Raji (cell line): Measurements from ENCODE around the gene GRB7.
A peak's percentile ranks its signal among the peaks of the same experiment; 100 is the strongest.

Source experiments
- POLR2A ChIP-seq: IDR thresholded peaks from 2 replicates; pipeline ENCODE4 v1.6.1; 2011; ENCODE audit warnings: low read depth, low read length, control low read depth; ENCODE audit not compliant: insufficient read depth

GRB7 gene

DNA sequence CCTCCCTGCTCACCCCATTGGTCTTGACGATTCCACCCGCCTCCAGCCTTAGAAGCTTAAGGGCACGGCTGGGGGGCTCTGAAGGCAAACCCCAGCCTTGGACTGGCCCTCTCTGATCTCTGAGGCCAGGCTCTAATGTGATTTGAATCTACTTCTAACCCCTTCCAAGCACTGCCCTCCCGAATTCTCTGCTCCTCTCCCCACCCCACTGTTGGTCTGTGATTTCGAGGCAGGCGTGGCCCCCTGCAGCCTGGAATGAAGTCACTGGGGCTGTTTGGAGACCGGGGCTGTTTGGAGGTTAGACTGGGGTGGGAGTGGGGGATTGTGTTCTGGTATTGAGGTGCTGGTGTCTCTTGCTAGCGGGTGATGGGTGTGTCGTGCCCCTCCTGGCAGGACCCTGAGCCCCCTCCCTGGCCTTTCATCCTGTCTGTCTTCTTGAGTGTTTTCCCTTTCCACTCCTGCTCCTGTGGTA is 2.2 kb downstream of the GRB7 start:
- no peak for TF ChIP-seq POLR2A

DNA sequence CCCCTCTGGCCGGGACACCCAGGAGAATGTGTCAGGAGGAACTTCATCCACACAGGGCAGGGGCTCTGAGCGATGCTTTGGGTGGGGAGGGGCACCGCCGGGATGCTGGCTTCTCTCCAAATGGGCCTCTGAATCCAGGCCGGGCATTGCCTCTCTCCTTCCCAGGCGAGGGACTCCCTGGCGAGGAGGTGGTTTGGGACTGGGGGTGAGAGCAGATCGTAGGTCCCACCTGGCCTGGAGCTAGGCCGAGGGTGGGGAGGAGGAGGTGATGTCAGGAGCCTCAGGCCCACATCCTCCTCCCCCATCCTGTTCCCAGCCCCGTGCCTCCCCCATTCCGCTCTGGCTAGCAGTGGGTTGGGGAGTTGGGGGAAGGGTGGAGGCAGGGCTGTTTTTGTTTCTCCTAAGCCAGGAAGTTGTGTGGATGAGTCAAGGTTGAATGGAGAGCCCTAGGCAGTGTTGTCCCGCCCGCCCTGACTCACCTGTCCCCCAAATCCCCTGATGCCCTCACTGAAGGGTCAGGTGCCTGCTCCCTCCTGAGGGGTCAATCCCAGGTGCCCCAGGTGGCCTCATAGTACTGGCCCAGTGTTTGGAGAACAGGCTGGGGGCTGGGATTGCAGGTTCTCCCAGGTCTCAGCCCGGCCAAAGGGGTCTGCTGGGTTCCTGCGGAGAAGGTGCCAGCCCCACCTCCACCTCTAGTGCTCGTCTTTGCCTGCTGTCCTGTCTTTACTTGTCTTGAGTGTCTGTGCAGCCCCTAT is 2.8 kb downstream of the GRB7 start:
- TF ChIP-seq POLR2A: no peak

DNA sequence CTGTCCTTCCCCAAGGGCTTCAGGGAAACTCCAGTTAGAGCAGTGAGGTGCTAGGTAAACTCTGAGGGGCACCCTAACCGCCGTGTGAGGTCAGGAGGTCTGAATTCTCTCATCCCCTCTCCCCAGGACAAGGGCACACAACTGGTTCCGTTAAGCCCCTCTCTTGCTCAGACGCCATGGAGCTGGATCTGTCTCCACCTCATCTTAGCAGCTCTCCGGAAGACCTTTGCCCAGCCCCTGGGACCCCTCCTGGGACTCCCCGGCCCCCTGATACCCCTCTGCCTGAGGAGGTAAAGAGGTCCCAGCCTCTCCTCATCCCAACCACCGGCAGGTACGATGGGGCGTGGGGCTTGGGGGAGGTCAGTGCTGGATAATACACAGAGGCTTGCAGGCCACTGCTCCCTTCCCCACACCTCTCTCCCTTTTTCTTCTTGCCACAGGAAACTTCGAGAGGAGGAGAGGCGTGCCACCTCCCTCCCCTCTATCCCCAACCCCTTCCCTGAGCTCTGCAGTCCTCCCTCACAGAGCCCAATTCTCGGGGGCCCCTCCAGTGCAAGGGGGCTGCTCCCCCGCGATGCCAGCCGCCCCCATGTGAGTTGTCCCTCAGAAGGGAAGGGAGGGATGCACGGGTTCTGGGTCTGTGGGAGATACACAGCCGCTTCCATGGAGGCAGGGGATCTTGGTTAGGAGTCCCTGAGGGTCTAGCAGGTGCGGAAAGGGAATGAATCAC is 4.6 kb downstream of the GRB7 start:
- no peak for TF ChIP-seq POLR2A

DNA sequence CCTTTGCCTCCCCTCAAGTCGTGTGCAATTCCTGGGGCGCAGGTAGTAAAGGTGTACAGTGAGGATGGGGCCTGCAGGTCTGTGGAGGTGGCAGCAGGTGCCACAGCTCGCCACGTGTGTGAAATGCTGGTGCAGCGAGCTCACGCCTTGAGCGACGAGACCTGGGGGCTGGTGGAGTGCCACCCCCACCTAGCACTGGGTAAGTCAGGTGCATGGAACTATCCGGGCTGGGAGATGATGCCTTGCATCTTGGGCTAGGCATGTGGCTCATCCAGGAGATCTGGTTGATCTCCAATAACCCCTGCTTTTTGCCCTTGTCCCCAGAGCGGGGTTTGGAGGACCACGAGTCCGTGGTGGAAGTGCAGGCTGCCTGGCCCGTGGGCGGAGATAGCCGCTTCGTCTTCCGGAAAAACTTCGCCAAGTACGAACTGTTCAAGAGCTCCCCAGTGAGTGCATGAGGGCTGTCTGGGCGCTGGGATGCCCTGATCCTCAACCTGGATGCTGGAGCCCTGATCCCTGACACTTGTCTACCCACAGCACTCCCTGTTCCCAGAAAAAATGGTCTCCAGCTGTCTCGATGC is 5.2 kb downstream of the GRB7 start:
- TF ChIP-seq POLR2A: no peak

DNA sequence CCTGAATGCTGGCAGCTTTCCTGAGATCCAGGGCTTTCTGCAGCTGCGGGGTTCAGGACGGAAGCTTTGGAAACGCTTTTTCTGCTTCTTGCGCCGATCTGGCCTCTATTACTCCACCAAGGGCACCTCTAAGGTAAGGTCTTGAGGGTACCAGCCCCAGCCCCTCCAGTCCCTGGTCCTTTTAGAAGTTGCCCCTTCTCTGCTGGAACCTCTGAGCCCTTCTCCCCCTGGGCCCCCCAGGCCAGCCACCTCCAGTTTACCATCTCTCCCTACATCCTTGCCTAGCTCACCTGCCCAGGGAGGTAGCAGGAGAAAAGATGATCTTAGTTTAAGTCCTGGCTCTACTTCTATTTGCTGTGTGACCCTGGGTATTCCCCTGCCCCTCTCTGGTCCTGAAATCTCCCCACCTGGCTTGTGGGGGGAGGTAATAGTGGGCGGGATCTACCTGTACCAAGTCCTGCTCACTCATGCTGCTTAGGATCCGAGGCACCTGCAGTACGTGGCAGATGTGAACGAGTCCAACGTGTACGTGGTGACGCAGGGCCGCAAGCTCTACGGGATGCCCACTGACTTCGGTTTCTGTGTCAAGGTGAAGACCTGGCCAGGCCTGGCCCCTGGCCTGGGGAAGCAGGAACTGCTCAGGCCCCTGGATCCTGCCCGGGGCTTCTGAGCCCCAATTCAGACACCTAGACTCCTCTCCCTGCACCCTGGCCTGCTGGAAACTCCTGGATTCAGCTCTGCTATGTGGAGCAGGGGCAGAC is 6.5 kb downstream of the GRB7 start:
- TF ChIP-seq POLR2A: no peak

DNA sequence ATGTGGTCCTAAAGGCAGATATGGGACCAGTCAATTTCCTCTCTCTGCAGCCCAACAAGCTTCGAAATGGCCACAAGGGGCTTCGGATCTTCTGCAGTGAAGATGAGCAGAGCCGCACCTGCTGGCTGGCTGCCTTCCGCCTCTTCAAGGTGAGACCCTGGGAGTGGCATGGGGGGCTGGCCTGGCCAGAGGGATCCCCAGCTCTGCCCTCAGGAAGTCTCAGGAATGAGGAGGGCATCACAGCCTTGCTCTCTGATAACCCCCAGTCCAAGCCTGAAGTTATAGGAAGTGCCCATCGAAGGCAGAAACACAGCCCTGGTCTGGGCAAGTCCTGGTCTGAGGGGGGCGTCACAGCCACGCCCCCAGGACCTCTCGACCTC is 7.1 kb downstream of the GRB7 start:
- TF ChIP-seq POLR2A: no peak

DNA sequence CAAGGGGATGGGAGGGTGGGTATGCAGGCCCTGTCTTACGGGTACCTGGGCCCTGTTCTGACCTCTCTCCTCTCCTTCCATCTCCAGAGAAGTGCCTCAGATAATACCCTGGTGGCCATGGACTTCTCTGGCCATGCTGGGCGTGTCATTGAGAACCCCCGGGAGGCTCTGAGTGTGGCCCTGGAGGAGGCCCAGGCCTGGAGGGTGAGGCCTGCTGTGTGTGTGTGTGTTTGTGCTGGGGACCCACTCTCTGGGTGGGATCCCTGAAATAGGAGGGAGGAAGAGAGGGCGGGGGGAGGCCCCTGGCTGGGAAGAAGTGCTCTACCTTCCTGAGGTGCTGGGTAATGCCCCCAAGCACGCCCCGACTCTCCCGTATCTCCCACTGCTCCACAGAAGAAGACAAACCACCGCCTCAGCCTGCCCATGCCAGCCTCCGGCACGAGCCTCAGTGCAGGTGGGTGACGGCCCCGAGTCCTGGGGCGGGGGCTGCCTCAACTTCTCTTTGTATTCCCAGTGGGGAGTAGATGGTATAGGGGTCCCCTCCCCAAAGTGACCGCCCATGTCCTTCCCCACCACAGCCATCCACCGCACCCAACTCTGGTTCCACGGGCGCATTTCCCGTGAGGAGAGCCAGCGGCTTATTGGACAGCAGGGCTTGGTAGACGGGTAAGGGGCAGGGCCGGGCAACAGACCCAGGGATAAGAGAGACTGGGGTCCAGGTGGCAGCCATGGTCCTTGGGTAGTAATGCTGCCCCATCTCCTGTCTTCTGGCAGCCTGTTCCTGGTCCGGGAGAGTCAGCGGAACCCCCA is 7.8 kb downstream of the GRB7 start:
- no peak for TF ChIP-seq POLR2A

DNA sequence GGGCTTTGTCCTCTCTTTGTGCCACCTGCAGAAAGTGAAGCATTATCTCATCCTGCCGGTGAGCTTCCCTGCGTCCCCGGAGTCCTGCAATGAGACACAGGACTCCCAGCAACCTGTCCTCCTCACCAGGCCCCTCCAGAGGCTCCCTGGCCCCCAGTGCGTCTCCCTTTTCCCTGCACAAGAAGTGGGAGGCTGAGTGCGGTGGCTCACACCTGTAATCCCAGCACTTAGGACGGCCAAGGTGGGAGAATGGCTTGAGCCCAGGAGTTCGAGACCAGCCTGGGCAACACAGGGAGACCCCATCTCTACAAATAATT is 8.4 kb downstream of the GRB7 start:
- no peak for TF ChIP-seq POLR2A

DNA sequence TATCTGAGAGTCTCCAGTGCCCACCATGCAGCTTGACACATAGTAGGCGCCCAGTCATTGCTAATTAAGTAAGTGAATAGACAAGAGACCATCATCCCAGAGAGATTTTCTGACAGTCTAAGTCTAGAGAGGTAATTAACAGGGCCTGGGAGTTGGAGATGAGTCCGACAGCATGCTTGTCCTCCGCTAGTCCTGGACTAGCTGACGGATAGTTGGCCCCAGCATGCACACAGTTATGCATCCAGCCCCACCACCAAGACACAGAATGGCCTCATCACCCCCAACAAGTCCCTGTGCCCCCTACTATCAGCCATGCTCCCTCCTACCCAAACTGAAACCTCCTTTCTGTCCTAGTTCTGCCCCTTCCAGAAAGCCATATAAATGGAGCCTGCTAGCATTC is 10.0 kb downstream of the GRB7 start:
- no peak for TF ChIP-seq POLR2A

DNA sequence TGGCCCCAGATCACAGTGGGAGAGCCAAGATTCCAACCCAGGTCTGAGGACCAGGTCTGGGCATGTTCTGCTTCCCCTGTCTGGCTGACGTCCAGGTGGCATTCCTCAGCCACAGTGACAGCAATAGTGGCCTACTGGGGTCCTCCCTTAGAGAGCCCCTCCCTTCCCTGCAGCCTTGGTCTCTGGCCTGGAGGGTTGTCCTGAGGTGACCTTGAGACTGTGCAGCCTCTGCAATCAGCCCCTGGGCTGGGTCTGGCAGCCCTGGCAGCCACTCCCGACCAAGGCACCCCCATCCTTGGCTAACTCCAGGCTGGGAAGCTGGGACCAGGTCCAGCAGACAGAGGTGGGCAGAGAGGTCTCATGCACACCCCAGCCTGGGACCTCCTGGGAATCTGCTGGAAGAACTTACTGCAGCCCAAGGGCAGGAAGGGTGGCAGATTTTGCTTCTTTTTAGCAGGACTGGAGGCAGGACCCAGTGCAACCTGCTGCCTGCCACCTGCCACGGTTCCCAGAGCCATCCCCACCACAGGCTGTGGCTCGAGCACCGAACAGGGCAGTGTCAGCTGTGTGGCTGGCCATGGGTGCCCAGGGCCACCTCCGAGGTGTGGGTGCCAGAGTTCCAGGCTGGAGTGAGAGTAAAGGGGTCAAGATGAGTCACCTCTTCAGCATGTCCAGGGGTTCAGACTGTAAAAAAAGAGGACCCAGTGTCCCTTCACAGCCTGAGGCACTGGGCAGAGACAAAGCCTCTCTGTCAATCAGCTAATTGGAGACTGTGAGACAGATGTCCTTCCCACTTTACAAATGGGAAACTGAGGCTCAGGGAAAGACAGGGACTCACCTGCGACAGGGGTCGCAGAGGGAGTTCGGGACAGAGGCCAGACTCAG is 12.6 kb downstream of the GRB7 start:
- TF ChIP-seq POLR2A: no peak

DNA sequence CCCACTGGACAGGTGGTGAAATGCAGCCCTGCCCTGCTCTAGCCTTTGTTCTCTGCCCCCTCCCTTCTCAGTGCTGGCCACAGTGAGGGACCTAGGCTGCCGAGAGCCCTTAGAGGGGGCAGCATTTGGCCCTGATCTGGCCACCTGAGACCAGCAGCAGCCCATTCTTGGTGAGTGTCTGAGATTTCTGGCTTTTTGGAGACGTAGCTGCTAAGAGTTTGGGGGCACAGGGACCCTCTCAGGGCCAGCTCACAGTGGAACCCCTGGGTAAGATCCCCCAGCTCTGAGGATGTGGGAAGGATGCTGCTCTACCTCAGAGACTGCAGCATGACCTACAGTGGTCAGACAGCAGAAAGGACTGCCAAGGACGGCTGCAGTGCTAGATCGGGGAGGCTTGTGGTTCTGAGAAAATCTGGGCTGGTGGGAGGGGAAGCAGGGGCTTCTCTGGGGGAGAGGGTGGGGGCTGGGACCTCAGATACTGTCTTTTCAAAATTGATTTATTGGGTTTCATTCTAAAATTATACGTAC is 13.3 kb downstream of the GRB7 start:
- TF ChIP-seq POLR2A: no peak

DNA sequence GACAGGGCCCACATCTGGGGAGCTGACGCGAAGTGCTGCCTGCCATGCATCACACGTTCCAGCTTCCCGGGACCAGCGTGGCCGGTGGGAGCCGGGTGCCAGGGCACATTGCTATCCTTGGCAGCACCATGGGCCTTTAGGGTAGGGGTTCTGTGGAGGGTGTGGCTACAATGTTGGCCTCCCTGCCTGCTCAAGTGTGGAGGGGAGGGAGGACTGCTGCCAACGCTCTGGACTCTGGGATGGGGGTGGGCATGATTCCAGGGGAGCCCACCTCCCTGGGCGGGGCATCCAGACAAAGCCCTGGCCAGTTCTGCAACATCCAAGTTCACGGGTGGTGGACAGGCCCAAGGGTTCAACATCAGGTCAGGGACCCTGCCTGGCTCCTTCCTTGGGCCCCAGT is 13.9 kb downstream of the GRB7 start:
- no peak for TF ChIP-seq POLR2A

DNA sequence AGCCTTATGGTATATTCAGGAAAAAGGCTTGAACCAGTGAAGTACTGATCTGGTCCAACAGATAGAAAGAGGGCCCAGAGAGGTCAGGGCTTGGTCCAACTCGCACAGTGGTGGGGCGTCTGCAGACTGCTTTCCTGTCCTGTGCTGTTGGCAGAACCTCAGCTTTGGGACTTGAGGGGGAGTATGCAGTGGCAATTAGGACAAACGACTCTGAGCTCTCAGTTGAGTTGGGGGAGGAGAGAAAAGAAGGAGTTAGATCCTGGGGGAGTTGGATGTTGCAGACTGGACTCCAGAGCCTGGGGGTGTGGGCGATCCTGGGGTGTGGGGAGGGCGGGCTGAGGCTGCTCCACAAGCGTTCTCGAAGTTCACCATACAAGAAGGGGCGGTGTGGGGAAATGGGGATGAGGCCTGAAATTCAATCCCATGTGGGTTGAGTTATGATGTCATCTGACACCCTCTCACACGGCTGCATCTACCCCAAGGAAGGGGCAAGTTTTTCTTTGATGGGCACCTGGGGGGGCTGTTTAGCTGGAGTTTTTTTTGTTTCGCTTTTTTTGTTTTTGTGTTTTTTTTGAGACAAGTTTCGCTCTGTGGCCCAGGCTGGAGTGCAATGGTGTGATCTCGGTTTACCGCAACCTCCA is 14.6 kb downstream of the GRB7 start:
- no peak for TF ChIP-seq POLR2A

DNA sequence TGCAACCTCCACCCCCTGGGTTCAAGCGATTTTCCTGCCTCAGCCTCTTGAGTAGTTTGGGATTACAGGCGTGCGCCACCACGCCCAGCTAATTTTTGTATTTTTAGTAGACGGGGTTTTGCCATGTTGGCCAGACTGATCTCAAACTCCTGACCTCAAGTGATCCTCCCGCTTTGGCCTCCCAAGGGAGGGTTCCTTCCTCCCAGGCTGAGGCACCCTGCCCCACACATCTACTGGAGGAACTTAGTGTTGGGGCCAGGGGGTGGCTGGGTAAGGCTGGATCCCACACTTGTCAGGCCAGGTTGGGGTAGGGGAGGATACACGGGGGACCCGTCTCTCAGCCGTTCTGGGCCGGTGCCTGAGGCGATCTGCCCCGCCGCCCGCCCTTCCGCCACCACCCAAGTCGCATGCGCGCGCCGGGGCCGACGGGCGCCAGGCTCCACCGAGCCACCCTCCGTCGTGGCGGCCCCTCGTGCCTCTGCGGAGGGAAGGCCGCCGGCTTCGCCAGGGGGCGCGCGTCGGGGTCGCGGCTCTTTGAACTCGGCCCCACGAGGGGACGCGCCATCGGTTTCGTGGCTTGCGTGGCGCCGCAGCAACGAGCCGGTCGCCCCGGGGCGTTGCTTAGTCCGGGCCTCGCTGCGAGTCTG is 15.9 kb downstream of the GRB7 start:
- TF ChIP-seq POLR2A: 0 out of 2 replicates have a peak, but pooled peaks have one; percentile 24
